ENCODE measurements around the gene SUZ12. TPM values are rescaled to one million over a fixed set of nuclear protein-coding genes. Genes with fewer than 3 reads are reported as not detected.
"Not testable (repeated sequence)": the region's sequence is repeated elsewhere in the genome, so short reads cannot be mapped to it uniquely, and the experiment has no call there.

SUZ12 gene
- total RNA-seq, 1 donor from 2014 or later: 59.3 TPM

DNA sequence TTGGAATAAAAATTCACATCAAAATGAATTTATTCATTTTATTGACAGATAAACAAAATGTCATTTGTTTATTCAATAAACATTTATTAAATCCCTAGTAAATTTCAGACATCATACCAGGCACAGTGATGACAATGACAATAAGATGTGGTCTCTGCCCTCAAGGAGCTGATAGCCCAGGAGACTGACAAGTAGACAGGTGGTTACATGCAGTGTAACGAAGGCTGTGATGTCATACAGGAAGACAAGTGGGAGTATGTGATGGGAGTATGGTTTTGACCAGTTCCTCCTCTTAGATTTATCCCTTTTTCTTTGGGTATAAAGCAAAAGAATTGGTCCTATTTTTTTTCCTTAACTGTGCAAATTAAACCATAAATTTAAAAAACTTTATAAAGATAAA is 97.0 kb downstream of the SUZ12 start:
- intact Hi-C loops (cut with micrococcal nuclease): not testable (repeated sequence)

DNA sequence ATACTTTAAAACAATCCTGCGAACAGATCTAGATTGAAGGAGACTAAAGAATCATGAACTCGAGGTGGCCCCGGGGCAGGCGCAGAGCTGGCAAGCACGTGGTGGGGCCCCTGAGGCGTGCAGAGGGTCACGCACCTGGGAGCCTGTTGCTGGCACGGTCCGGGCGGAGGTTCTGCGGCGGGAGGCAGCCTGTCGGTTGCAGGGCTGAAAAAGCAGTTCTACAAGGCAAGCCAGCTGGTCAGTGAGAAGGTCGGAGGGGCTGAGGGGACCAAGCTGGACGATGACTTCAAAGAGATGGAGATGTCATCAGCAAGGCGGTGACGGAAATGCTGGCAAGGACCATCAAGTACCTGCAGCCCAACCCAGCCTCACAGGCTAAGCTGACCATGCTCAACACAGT is 103.4 kb downstream of the SUZ12 start:
- intact Hi-C loops (cut with micrococcal nuclease): not testable (repeated sequence)

DNA sequence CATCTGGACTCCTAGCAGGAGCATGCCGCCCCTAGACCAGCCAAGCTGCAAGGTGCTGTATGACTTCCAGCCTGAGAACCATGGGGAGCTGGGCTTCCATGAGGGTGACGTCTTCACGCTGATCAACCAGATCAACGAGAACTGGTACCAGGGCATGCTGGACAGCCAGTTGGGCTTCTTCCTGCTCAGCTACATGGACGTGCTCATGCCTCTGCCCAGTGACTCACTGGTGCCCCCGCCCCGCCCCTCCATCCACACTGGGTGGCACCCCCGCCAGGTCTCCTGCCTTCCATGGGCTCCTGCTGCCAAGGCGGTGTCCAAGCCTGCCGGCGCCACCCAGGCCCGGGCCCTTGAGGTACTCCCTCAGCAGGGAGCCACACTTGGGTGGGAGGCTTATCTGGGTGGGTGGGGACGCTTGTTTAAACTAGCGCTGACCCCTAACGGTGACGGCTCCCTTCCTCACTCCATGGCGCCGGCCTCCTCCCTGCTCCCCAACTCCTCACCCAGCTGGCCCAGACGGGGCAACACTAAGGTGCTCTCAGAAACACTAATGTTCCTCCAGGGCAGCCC is 104.6 kb downstream of the SUZ12 start:
- intact Hi-C loops (cut with micrococcal nuclease): not testable (repeated sequence)

- intact Hi-C loops (cut with micrococcal nuclease): not testable (repeated sequence)
Measured at GRCh38 chr17:32042266-32042665, 105.5 kb downstream of the SUZ12 start.

GRCh38 chr17:32045611-32046010 is 108.8 kb downstream of the SUZ12 start:
- intact Hi-C loops (cut with micrococcal nuclease): not testable (repeated sequence)

- intact Hi-C loops (cut with micrococcal nuclease): not testable (repeated sequence)
Measured at GRCh38 chr17:32047663-32048062, 110.9 kb downstream of the SUZ12 start.

Other genes starting within 250 kb of the SUZ12 start
- gene COPRS, start 77.8 kb upstream of the SUZ12 start, total RNA-seq: 17.9 and 22.4 TPM in 2 replicates
- gene UTP6, start 35.3 kb upstream of the SUZ12 start, total RNA-seq: 89.0 and 94.8 TPM in 2 replicates
- 36.0 and 37.8 TPM in 2 replicates for gene LRRC37B, start 70.4 kb downstream of the SUZ12 start, total RNA-seq
- gene RHOT1, start 205.5 kb downstream of the SUZ12 start, total RNA-seq: 27.6 and 28.1 TPM in 2 replicates

Data from T-helper 1 cell treated with Interleukin-12 subunit alpha and Interleukin-12 subunit beta and Interleukin-4 antibody, amounts not matched to agents 30 ng/mL and 1 ng/mL, for 36 hours (primary cell).